Right lobe of liver (tissue), 4 donors: ENCODE results near the gene STXBP4.

Source experiments
- POLR2A ChIP-seq: fragments of 450-650 bp; IDR thresholded peaks from one replicate; pipeline ENCODE4 v1.6.1; 2017; ENCODE audit warnings: antibody characterized with exemption, mild to moderate bottlenecking
- TF ChIP-seq, protein P1 (sequence below), 4 donors: fragments of 200-600 bp in 3 of 4; fragments of 450-650 bp in 1 of 4; IDR thresholded peaks; one replicate each; pipeline versions ENCODE4 v1.5.1 to v1.8.0; 2016 to 2022; ENCODE audit warnings: antibody characterized with exemption in 4 of 4, mild to moderate bottlenecking in 2 of 4
- donor health status: DM: no; HTN: no; CAD: no.
- donor health status: DM: no; HTN: no; CAD: no.
- donor health status: DM: no; HTN: yes; CAD: no.

DNA sequence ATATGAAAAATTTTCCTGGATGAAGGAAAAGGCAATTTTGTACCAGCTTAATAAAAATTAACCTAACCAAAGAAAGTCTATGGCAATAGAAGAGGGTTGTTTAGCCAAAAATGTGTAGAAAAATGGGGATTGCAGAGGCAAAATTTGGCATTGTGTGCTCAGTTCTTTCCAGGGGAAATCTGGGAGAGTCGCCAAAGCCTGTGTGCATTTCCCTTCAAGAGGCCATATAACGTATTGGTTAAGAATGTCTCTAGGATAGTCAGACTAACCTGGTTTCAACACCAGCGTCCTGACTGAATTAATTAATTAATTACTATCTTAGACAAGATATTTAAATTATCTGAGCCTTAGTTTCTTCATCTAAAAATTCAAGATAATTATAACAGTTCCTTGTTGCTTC is 251.4 kb downstream of the STXBP4 start:
- no peak for TF ChIP-seq POLR2A
- TF ChIP-seq, protein P1, sequence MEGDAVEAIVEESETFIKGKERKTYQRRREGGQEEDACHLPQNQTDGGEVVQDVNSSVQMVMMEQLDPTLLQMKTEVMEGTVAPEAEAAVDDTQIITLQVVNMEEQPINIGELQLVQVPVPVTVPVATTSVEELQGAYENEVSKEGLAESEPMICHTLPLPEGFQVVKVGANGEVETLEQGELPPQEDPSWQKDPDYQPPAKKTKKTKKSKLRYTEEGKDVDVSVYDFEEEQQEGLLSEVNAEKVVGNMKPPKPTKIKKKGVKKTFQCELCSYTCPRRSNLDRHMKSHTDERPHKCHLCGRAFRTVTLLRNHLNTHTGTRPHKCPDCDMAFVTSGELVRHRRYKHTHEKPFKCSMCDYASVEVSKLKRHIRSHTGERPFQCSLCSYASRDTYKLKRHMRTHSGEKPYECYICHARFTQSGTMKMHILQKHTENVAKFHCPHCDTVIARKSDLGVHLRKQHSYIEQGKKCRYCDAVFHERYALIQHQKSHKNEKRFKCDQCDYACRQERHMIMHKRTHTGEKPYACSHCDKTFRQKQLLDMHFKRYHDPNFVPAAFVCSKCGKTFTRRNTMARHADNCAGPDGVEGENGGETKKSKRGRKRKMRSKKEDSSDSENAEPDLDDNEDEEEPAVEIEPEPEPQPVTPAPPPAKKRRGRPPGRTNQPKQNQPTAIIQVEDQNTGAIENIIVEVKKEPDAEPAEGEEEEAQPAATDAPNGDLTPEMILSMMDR (IDR thresholded peaks at IDR 0.05), result no peak
